ENCODE measurements around the gene DZIP1.

DZIP1 gene

DNA sequence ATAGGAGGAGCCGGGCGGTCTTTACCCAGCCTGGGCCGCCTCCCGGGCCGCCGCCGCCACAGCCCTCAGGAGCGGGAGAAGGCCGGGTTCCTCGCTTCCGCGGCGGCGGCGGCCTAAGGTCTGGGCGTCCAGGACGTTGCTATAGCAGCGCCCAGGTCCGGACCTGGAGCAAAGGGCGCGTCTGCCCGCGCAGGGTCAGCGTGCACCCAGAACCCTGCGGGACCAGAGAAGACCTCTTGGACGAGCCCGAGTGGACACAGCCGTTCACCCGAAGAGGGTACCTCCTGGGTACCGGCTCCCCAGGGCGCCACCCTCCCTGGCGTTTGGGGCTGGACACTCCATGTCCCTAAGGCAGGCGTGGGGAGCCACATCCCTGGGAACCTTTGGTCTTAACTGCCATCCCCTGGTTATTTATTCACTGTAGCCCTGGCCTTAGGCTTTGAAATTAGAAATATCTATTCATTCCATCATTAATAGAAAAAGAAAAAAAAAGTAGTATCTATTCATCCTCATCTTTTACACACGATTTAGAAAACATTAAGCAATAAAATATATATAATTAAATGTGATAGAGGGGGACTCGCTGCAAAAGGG is 2.4 kb downstream of the DZIP1 start:
- DNase-seq, result no peak

DNA sequence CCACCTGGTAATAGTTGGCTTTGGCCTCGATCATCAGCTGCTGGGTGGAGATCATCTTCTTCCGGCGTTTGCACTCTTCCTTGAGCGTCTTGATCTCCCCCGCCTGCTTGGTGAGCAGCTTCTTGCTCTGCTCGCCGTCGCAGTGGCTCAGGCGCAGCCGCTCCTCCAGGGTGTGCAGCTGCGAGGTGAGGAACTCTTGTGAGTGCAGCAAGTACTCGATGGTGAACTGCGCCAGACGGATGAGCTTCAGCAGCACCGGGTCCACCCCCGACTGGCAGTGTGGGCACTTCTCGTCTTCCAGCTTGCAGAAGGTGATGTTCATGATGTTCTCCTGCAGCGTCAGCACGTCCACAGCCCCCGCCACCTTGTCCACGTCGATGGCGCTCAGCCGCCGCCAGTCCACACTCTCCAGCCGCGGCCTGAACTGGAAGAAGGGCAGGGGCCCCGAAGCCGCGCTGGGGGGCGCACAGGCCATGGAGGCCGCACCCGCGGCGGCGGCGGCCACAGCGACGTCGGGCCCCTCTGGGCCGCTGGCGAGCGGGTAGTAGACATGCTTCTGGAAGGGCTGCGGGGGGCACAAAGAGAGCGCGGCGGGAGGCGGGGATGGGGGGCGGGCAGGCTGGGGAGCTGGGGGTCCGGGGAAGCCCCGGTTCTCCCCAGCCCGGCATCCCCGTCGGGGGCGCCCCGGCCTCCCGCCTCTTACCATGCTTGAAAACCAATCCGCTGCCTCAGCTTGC is 3.0 kb downstream of the DZIP1 start:
- no peak for DNase-seq

DNA sequence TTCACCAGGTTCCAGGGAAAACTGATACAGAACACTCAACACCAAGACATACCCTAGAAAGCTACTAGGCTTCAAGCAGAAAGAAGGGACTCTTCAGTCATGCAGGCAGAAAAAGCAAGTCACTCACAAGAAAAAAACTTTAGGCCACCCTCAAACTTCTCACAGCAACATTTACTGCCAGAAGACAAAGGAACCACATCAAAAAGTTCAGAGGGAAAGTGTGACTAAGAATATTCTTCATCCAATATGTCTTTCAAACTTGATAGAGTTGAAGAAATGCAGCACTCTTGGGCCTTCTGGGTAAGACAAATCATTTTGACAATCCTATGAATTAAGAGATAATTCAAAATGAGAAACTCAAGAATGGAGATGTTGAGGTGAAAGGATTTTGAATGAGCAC is 7.7 kb downstream of the DZIP1 start:
- DNase-seq, result no peak

DNA sequence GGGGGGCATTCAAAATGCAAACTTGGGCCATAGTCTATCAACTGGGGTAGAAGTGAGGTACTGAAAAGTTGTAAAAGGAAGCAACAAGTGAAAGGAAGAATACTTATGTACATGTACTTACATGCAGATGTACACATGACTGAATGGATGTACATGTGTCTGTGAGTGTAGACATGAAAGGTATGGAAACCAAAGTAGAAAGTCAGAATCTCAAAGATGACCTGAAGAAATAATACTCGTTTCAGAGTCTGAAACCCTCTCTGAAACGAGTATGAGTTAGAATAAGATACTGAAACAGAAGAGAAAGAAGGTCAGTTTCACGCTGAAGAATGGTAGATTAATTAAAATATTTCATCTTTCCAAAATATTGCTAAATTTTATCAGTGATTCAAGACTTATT is 13.9 kb downstream of the DZIP1 start:
- DNase-seq, result no peak

DNA sequence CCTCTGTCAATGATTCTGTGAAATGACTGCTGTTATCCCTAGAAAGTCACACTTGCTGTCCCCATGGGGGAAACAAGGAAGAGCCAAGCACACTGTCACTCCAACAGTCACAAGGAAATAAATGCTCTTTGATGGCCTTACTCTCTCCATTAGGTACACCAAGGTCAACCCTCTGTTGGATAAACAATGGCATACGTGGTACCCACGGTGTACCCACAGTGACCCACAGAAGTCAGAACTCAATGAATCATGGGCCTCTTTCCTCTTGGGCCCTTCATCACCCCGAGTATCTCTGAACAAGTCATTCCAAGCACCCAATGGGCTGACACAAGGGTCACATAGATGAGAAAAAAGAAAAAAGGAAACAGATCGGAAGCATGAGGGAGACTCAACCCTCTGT is 15.4 kb downstream of the DZIP1 start:
- no peak for DNase-seq

DNA sequence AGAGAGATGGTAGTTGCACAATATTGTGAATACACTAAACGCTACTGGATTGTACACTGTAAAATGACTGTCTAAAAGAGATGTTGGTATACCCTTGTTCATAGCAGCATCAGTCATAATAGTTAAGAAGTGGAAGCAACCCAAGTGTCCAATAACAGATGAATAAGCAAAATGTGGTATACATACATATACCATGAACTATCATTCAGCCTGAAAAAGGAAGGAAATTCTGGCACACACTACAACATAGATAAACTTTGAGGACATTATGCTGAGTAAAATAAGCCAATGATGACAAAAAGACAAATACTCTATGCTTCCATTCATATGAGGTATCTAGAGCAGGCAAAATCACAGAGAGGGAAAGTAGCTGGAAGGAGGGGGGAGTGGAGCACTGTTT is 16.0 kb downstream of the DZIP1 start:
- DNase-seq, result no peak

DNA sequence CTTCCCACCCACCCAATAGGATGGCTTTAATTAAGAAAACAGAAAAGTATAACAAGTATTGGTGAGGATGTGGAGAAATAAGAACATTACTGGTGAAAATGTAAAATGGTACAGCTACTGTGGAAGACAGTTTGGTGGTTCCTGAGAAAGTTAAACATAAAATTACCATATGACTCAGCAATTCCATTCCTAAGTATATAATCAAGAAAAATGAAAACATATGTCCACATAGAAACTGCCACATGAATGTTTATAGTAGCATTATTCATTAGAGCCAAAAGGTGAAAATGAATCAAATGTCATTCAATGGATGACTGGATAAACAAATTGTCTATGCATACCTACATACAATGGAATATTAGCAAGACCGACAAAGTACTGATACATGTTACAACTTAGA is 16.9 kb downstream of the DZIP1 start:
- DNase-seq, result no peak

DNA sequence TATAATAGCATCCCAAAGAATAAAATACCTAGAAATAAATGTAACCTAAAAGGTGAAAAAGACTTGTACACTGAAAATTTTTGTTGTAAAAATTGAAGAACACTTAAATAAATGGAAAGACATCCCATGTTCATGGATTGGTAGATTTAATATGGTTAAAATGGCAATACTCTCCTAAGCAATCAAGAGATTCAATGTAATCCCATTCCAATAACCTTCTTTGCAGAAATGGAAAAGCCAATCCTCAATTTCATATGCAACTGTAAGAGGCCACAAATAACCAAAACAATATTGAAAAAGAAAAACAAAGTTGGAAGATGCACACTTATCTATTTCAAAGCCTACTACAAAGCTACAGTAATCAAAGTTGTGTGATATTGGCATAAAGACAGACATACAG is 17.7 kb downstream of the DZIP1 start:
- no peak for DNase-seq

DNA sequence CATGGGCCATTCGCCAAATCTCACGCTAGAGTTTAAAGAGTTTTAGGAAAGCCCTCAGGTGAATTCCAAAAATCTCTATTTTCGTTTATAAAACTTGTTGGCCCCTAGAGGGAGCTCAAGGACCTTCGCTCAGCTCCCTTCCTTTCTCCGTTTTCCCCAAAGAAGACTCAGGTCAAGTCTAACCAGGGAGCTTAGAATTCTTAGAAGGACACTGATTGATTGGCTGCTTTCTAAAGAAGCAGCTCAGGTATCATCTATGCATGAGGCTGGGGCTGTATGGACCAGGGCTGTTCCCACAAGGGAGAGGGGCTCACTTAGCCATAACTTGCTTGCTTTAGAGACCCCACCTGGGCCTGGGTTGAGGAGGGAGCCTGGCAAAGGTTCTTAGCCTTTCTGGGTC is 20.5 kb downstream of the DZIP1 start:
- DNase-seq, result no peak

DNA sequence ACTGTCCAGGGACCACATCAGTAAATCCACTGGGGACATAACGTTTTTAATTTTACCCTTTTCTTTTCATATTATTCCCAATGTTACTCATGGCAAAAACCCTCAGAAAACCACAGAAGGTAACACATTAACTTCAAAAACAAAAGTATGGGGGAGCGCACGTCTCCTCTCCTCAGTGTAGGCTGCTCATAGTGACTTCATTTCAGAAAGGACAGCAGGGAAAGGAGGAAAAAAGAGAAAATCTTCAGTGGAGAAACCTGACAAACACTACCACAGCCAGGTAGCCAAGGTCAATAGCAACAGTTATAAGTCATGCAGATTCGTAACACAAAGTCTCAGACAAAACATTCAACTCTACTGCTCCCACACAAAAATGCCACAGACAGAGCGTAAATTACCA is 21.4 kb downstream of the DZIP1 start:
- no peak for DNase-seq

DNA sequence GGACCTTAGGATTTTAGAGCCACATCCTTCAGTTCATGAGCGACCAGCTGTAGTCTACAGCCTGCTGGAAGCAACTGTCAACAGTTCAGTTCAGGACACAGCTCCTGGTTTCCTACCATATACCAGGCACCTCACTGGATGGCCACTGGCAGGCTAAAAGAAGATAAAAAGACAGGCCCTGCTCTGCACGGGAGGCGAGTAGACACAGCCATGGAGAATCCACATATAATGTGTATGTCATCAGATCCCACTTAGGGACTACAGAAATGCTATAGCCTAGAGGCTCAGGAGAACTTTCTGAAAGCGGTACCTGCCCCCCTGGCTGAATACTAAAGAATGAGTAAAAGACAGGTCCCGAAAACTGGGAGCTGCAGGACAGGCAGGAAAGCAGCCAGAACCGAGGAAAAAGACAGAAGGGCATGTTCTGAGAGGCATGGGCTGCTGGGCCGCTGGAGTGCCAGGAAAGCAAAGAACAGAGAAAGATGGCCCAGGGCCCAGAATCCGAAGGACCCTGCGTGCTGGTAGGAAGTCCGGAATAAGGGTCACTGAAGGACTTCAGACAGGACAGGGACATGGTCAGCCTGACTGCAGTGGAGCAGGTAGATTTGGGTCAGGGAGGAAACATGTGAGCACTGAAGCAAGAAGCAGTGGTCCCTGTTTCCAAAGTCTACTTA is 23.5 kb downstream of the DZIP1 start:
- no peak for DNase-seq

DNA sequence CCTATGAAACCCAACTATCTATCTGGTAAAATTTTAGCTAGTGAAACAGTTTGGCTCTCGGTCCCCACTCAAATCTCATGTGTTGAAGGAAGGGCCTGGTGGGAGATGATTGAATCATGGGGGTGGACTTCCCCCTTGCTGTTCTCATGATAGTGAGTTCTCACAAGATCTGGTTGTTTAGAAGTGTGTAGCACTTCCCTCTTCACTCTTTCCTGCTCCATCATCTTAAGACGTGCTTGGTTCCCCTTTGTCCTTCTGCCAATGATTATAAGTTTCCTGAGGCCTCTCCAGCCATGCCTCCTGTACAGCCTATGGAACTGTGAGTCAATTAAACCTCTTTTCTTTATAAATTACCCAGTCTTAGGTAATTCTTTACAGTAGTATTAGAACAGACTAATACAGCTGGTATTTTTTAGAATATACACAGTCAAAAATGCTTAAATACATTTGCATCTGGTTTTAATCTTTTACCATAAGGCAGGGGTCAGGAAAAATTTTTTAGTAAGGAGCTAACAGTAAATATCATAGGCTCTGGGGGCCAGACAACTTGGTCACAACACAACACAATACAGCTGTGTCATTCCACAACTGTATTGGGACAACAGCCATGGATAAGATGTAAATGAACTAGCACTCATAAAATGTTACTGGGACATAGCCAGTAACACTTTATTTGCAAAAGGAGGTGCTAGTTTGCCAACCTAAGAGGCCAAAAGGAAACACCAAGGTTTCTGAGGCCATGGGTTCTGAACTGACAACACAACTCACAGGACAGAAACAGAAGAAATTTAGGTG is 24.3 kb downstream of the DZIP1 start:
- no peak for DNase-seq

DNA sequence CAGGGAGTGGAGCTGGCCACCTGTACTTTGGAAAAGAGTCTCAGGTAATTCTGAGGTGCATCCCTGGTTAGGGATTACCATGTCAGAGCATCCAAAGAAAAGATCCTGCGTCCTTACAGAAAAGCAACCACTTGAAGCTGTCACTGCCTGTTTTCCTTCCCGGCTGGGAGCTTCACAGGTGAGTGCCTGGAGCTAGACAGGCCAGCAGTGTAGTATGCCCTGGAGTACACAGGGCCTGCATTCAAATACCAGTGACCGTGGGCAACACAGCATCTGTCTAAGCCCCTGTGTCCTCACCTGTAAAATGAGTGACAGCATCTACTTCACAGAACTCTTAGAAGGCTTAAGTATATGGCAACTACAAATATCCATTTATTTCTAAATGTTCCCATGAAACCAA is 29.0 kb downstream of the DZIP1 start:
- DNase-seq, result no peak

DNA sequence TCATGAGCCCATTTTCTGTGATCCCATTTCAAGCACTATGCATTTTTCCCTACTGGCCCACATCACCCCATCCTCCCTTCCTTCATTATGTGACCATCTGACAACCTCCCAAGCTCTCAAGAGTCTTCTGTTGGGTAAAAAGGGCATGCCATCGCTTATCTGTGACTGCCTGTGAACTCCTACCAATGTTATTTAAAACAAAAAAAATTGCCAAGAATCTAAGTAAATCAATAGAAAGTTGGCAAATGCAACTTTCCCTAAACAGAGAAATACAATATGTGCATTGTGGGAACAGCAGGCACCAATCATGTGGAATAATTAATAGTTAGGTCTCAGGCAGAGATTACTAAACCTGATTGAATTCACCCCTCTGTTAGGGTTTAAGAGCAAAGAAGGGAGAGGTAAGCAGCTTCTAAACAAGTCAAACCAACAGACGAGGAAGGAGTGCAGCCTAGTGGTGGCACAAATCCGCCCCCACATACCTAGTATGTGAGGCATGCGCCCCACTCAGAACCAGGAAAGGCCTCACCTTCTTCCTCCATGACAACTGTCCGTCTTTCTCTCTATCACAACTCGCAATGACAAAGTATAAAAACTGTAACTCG is 29.8 kb downstream of the DZIP1 start:
- DNase-seq, result no peak

DNA sequence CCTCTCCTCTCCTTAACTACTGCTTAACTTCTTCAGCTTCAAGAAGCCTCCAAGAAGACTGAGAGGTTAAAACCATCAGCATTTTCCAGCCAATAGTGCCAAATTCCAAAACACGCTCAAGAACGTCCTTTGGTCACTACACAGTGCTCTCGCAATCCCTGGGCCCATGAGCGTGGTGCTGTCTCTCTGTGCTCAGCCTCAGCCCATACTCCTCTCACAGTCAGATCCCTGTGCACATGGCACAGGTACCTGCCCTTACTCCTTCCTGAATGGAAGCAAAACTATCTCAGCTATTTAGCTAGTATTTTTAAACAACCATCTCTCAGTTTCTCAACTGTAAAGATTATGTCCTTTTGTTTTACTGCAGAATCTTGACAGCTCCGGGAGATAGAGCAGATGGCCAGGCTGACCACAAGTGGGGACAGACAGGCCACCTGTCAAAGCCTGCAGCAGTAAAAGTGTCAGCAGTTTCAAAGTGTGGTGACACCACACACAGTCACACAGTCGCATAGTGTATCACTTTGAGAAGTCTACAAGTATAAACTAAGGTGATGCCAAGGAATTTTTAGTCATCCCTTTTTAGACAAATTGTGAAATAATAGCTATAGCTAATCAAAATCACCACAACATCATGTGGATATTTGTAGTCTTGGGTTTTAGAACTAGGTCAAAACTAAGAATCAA is 35.7 kb downstream of the DZIP1 start:
- DNase-seq, result no peak

DNA sequence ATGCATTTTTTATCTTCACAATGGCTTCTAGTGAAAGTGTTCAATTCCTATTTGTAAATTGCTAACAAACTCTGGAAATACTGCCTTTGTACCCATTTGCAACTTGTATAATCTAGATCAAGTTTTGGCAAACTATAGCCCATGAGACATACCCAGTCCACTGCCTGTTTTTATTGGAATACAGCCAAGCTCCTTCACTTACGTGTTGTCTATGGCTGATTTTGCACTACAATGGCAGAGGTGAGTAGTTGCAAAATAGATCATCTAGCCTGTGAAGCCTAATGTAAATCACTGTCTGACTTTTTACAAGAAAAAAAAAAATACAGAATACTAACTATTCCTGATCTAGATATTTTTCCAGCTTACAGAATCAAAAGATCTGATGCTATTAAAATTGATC is 37.1 kb downstream of the DZIP1 start:
- no peak for DNase-seq

DNA sequence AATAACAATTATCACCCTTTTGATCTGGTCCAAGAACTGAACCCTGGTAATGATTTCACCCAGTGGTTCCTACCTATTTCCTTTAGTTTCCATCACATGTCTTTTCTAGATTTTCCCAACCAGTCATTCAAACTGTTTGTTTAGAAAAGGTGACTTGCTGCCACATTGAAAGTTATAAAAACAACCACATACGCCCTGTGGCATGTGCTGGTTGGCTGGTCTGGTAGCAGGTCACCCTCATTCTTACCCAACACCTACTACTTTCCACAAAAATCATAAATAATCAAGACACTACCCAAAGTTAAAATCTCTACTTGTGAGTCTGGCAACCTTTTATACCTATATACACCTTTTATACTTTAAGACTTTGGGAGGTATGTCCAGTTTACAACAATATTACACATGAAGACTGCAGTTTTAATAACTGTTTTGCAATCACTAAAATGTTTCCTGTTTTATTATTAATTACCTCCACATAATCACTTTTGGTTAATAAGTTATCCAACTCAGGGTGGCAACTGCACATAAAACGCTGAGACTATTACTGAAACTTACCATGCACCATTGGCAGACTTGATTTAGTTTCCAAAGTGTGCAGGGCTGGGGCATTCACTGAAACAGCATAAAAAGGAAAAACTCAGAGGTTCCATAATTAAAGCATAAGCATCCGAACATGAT is 38.9 kb downstream of the DZIP1 start:
- no peak for DNase-seq

DNA sequence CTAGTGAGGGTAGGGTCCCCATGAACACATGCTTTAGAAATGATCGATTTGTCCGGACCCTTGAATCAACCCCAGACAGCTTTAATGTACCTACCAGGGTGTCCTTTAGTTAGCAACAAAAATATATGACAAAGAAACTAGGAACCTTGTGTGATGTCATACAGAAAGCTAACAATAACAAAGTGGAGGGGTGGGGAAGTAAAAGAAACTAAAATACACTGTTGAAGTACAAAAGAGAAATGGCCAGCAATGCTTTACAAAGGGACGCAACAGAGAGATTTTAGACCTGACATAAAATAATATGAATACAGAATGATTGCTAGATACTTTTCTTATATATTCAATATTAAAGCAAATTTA is 40.0 kb downstream of the DZIP1 start:
- no peak for DNase-seq

DNA sequence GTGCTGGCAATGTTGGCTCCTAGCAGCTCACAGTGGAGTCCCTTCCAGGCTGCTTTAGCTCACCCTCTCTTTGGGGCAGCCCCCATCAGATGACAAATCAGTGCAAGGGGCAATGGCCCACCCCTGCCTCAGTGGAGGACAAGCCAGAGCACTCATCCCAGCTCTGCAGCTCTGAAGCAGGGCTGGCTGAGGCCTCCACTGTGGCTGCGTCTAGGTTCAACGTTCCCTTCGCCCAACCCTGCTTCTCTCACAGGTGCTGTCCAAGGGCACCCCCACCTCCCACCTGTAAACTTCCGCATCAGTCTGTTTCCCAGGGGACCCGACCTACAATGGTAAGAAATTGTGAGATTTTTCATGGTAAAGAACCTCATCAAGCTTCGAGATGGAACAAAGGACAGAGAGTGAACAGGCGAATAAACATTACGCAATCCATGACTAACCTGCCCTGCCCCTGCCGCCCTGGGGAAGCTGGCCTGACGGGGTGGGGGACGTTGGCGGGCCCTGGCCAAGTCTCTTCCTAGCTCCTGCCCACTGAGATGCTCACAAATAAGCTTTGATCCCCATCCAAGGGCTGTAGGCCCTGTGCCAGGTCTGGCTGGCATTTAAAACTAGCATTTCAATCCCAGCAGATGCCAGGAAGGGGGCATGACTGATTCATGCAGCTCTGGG is 40.5 kb downstream of the DZIP1 start:
- DNase-seq, result no peak

DNA sequence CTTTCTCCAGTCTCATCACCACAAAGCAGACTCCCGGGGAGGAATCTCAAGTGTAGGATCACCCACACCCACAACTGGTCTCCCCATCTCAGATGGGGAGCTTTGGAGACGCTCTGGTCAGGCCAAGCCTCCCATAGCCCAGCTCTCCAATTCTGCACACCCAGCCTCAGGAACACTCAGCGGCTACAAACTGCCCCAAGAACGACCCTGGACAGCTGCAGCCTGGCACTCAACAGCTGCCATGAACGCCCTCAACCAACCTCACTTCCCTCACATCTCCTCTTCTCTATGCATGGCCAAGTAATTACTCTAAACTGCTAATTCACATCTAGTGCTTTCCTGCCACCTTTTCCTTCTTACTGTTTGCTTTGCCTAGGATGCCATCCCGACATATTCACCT is 42.6 kb downstream of the DZIP1 start:
- DNase-seq, result no peak

DNA sequence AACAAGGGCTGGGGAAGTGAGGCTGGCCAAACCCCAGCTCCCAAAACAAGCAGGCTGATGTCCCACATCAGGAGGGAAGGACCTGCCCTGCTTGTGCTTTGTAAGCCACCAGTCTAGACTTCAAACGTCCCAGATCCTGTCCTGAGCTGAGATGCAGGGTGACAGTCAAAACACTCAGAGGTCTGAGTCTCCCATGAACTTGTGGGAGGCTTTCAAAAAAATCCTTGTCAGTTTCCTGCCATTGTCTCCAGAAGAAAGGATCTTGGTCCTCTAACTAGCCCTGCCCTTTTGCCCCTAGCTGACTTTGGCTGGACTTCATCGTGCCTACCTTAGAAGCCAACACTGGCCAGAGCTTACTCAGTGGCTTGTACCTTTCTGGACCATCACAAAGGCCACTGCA is 43.3 kb downstream of the DZIP1 start:
- DNase-seq, result no peak

DNA sequence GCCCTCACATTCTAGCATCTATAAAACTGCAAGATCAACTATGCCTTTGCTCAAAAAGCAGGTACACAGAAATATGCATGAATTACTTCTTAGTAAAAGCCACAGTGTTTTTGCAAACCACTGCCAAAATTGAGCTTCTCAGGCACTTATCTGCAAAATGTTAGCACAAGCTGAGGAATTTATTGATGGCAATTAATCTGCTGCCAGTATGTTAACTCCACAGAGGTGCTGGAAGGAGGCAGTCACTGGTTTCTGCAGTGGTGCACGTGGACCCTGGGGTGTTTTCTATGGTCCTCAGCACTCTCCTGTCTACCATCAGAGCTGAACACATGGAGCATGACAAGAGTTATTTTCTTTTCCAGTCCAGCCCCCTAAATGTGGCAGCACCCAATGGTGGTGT is 47.8 kb downstream of the DZIP1 start:
- no peak for DNase-seq
